Measurements from ENCODE around the gene VGLL4. TPM values are rescaled to one million over a fixed set of nuclear protein-coding genes. Genes with fewer than 3 reads are reported as not detected.
A peak's percentile ranks its signal among the peaks of the same experiment; 100 is the strongest.
"Not testable (repeated sequence)": the region's sequence is repeated elsewhere in the genome, so short reads cannot be mapped to it uniquely, and the experiment has no call there.

Gene VGLL4
- total RNA-seq, 2 donors from 2014 or later, result 87.2 to 203 TPM

GRCh38 chr3:11601446-11602238 is 42.1 kb downstream of the VGLL4 start:
- H3K9me3 ChIP-seq, result no peaks in the 10 kb centered on the region
- H3K36me3 ChIP-seq, result no peaks in the 10 kb centered on the region
- peak overlapping the region; percentile 39 to 71 for H3K27ac ChIP-seq
- WGBS, result 31% methylated on average over 21 of the region's 21 CpGs
- DNase-seq (ENCODE audit: low spot score), result peak; percentile 46
- H3K27me3 ChIP-seq (replicated peaks; ENCODE audit: insufficient read depth), result no peaks in the 10 kb centered on the region
- peaks cover 17% of the 10 kb centered on the region for H3K4me1 ChIP-seq (replicated peaks)
- no peak for TF ChIP-seq POLR2AphosphoS5 (IDR thresholded peaks at IDR 0.05)
- no peak for TF ChIP-seq POLR2A (IDR thresholded peaks at IDR 0.05)
- no peak for TF ChIP-seq CTCF (IDR thresholded peaks at IDR 0.05)
- H3K4me3 ChIP-seq, result no peak overlapping the region
- intact Hi-C loops (cut with DNase I), result loop anchor here (5.0 kb wide), 1 partner anchor 36 kb away; no protein-coding TSS in a partner anchor

- WGBS, result 28% methylated on average over 18 of the region's 18 CpGs
- Histone ChIP-seq H3K27me3 (replicated peaks; ENCODE audit: insufficient read depth) (no peaks in the 10 kb centered on the region), H3K4me1 (replicated peaks) (peaks cover 17% of the 10 kb centered on the region), H3K4me3 (no peak overlapping the region), H3K9me3 (no peaks in the 10 kb centered on the region), H3K36me3 (no peaks in the 10 kb centered on the region), H3K27ac (peak overlapping the region; percentile 39 to 71)
- DNase-seq (ENCODE audit: low spot score), result peak; percentile 86
- intact Hi-C loops (cut with DNase I), result loop anchor here (5.0 kb wide), 1 partner anchor 37 kb away; no protein-coding TSS in a partner anchor
- peak; percentile 94 for TF ChIP-seq POLR2AphosphoS5 (IDR thresholded peaks at IDR 0.05)
- TF ChIP-seq CTCF (IDR thresholded peaks at IDR 0.05), result peak in 1 of 4 experiments; percentile 7
- TF ChIP-seq POLR2A (IDR thresholded peaks at IDR 0.05), result no peak
Observed at GRCh38 chr3:11600501-11601282, 43.0 kb downstream of the VGLL4 start.

- H3K4me3 ChIP-seq, result no peak overlapping the region
- no peaks in the 10 kb centered on the region for H3K36me3 ChIP-seq
- 74% methylated on average over 7 of the region's 7 CpGs for WGBS
- no peaks in the 10 kb centered on the region for H3K27me3 ChIP-seq (replicated peaks; ENCODE audit: insufficient read depth)
- intact Hi-C loops (cut with DNase I), result no loop called here
- no peak for TF ChIP-seq CTCF (IDR thresholded peaks at IDR 0.05)
- TF ChIP-seq POLR2A (IDR thresholded peaks at IDR 0.05), result no peak
- TF ChIP-seq POLR2AphosphoS5 (IDR thresholded peaks at IDR 0.05), result no peak
- no peak for DNase-seq (ENCODE audit: low spot score)
- peaks cover 12% of the 10 kb centered on the region for H3K4me1 ChIP-seq (replicated peaks)
- H3K9me3 ChIP-seq, result no peaks in the 10 kb centered on the region
- H3K27ac ChIP-seq, result no peak overlapping the region
Observed at GRCh38 chr3:11596387-11596786, 47.3 kb downstream of the VGLL4 start.

GRCh38 chr3:11595024-11595423 is 48.7 kb downstream of the VGLL4 start:
- intact Hi-C loops (cut with DNase I); H3K36me3 ChIP-seq; H3K4me3 ChIP-seq; H3K9me3 ChIP-seq; DNase-seq (ENCODE audit: low spot score); H3K27ac ChIP-seq; H3K27me3 ChIP-seq (replicated peaks; ENCODE audit: insufficient read depth): not testable (repeated sequence)
- H3K4me1 ChIP-seq (replicated peaks), result peaks cover 13% of the 10 kb centered on the region
- 97% methylated on average over 5 of the region's 5 CpGs for WGBS

GRCh38 chr3:11593318-11594034 is 50.2 kb downstream of the VGLL4 start:
- DNase-seq (ENCODE audit: low spot score), result no peak
- Histone ChIP-seq H3K27ac (no peak overlapping the region), H3K36me3 (no peaks in the 10 kb centered on the region), H3K27me3 (replicated peaks; ENCODE audit: insufficient read depth) (no peaks in the 10 kb centered on the region), H3K9me3 (no peaks in the 10 kb centered on the region), H3K4me3 (no peak overlapping the region), H3K4me1 (replicated peaks) (peaks cover 12% of the 10 kb centered on the region)
- TF ChIP-seq POLR2A (IDR thresholded peaks at IDR 0.05) (no peak), POLR2AphosphoS5 (IDR thresholded peaks at IDR 0.05) (no peak), CTCF (IDR thresholded peaks at IDR 0.05) (no peak)
- WGBS, result 47% methylated on average over 10 of the region's 10 CpGs
- intact Hi-C loops (cut with DNase I), result no loop called here

Data from prostate gland (tissue), 2 donors.